ENCODE data around the gene KIAA0232.

Gene KIAA0232

GRCh38 chr4:6918338-6918737, 135.8 kb downstream of the KIAA0232 start:
- H3K9ac ChIP-seq (ENCODE audit: low read length in 2 of 2): no peak overlapping the region
- H3K4me1 ChIP-seq (ENCODE audit: control insufficient read depth, insufficient read depth, low read length): peaks cover 26% of the 10 kb centered on the region
- H3K36me3 ChIP-seq (ENCODE audit: control insufficient read depth in 2 of 2, insufficient read depth in 2 of 2, low read length in 2 of 2): no peaks in the 10 kb centered on the region
- no peaks in the 10 kb centered on the region for H3K9me3 ChIP-seq (ENCODE audit: control insufficient read depth in 2 of 2, low read length in 2 of 2)
- no peak overlapping the region for H3K4me3 ChIP-seq (ENCODE audit: low read length in 2 of 2)
- peak overlapping the region; percentile 49 for H3K27ac ChIP-seq (ENCODE audit: low read length)
- H3K27me3 ChIP-seq (ENCODE audit: control insufficient read depth in 1 of 2, insufficient read depth in 2 of 2, low read length in 2 of 2): no peaks in the 10 kb centered on the region

- Histone ChIP-seq H3K27me3 (ENCODE audit: control insufficient read depth in 1 of 2, insufficient read depth in 2 of 2, low read length in 2 of 2) (no peaks in the 10 kb centered on the region), H3K27ac (ENCODE audit: low read length) (peak overlapping the region; percentile 24), H3K4me1 (ENCODE audit: control insufficient read depth, insufficient read depth, low read length) (peaks cover 26% of the 10 kb centered on the region), H3K36me3 (ENCODE audit: control insufficient read depth in 2 of 2, insufficient read depth in 2 of 2, low read length in 2 of 2) (peaks cover 12 to 13% of the 10 kb centered on the region in 2 donors), H3K9ac (ENCODE audit: low read length in 2 of 2) (no peak overlapping the region), H3K9me3 (ENCODE audit: control insufficient read depth in 2 of 2, low read length in 2 of 2) (no peaks in the 10 kb centered on the region), H3K4me3 (ENCODE audit: low read length in 2 of 2) (no peak overlapping the region)
These were observed 137.6 kb downstream of the KIAA0232 start for GRCh38 chr4:6920171-6920570.

GRCh38 chr4:6923507-6923906, 141.0 kb downstream of the KIAA0232 start:
- no peak overlapping the region for H3K4me3 ChIP-seq (ENCODE audit: low read length in 2 of 2)
- no peak overlapping the region for H3K9ac ChIP-seq (ENCODE audit: low read length in 2 of 2)
- H3K36me3 ChIP-seq (ENCODE audit: control insufficient read depth in 2 of 2, insufficient read depth in 2 of 2, low read length in 2 of 2): peaks cover 16 to 19% of the 10 kb centered on the region in 2 donors
- H3K9me3 ChIP-seq (ENCODE audit: control insufficient read depth in 2 of 2, low read length in 2 of 2): no peaks in the 10 kb centered on the region
- H3K27me3 ChIP-seq (ENCODE audit: control insufficient read depth in 1 of 2, insufficient read depth in 2 of 2, low read length in 2 of 2): no peaks in the 10 kb centered on the region
- peaks cover 9% of the 10 kb centered on the region for H3K4me1 ChIP-seq (ENCODE audit: control insufficient read depth, insufficient read depth, low read length)
- H3K27ac ChIP-seq (ENCODE audit: low read length): no peak overlapping the region

GRCh38 chr4:6924361-6924779, 141.8 kb downstream of the KIAA0232 start:
- Histone ChIP-seq H3K4me1 (ENCODE audit: control insufficient read depth, insufficient read depth, low read length) (peaks cover 13% of the 10 kb centered on the region), H3K27ac (ENCODE audit: low read length) (no peak overlapping the region), H3K9me3 (ENCODE audit: control insufficient read depth in 2 of 2, low read length in 2 of 2) (no peaks in the 10 kb centered on the region), H3K4me3 (ENCODE audit: low read length in 2 of 2) (no peak overlapping the region), H3K27me3 (ENCODE audit: control insufficient read depth in 1 of 2, insufficient read depth in 2 of 2, low read length in 2 of 2) (no peaks in the 10 kb centered on the region), H3K36me3 (ENCODE audit: control insufficient read depth in 2 of 2, insufficient read depth in 2 of 2, low read length in 2 of 2) (peaks cover 16 to 19% of the 10 kb centered on the region in 2 donors), H3K9ac (ENCODE audit: low read length in 2 of 2) (no peak overlapping the region)

GRCh38 chr4:6925357-6925836, 142.9 kb downstream of the KIAA0232 start:
- H3K36me3 ChIP-seq (ENCODE audit: control insufficient read depth in 2 of 2, insufficient read depth in 2 of 2, low read length in 2 of 2): peaks cover 16 to 19% of the 10 kb centered on the region in 2 donors
- no peaks in the 10 kb centered on the region for H3K9me3 ChIP-seq (ENCODE audit: control insufficient read depth in 2 of 2, low read length in 2 of 2)
- H3K4me3 ChIP-seq (ENCODE audit: low read length in 2 of 2): no peak overlapping the region
- H3K27me3 ChIP-seq (ENCODE audit: control insufficient read depth in 1 of 2, insufficient read depth in 2 of 2, low read length in 2 of 2): no peaks in the 10 kb centered on the region
- peaks cover 12% of the 10 kb centered on the region for H3K4me1 ChIP-seq (ENCODE audit: control insufficient read depth, insufficient read depth, low read length)
- H3K27ac ChIP-seq (ENCODE audit: low read length): no peak overlapping the region
- no peak overlapping the region for H3K9ac ChIP-seq (ENCODE audit: low read length in 2 of 2)

- Histone ChIP-seq H3K27ac (ENCODE audit: low read length) (no peak overlapping the region), H3K9me3 (ENCODE audit: control insufficient read depth in 2 of 2, low read length in 2 of 2) (no peaks in the 10 kb centered on the region), H3K27me3 (ENCODE audit: control insufficient read depth in 1 of 2, insufficient read depth in 2 of 2, low read length in 2 of 2) (no peaks in the 10 kb centered on the region)
These were observed 143.6 kb downstream of the KIAA0232 start for GRCh38 chr4:6926081-6926480.

GRCh38 chr4:6926681-6927478, 144.4 kb downstream of the KIAA0232 start:
- no peaks in the 10 kb centered on the region for H3K27me3 ChIP-seq (ENCODE audit: control insufficient read depth in 1 of 2, insufficient read depth in 2 of 2, low read length in 2 of 2)

More at GRCh38 chr4:6926081-6926480, 143.6 kb downstream of the KIAA0232 start:
- peaks cover 16 to 19% of the 10 kb centered on the region in 2 donors for H3K36me3 ChIP-seq (ENCODE audit: control insufficient read depth in 2 of 2, insufficient read depth in 2 of 2, low read length in 2 of 2)
- no peak overlapping the region for H3K9ac ChIP-seq (ENCODE audit: low read length in 2 of 2)
- H3K4me1 ChIP-seq (ENCODE audit: control insufficient read depth, insufficient read depth, low read length): peaks cover 11% of the 10 kb centered on the region
- no peak overlapping the region for H3K4me3 ChIP-seq (ENCODE audit: low read length in 2 of 2)

GRCh38 chr4:6928081-6928480, 145.6 kb downstream of the KIAA0232 start:
- Histone ChIP-seq H3K36me3 (ENCODE audit: control insufficient read depth in 2 of 2, insufficient read depth in 2 of 2, low read length in 2 of 2) (peaks cover 16 to 19% of the 10 kb centered on the region in 2 donors), H3K27ac (ENCODE audit: low read length) (no peak overlapping the region), H3K9me3 (ENCODE audit: control insufficient read depth in 2 of 2, low read length in 2 of 2) (no peaks in the 10 kb centered on the region), H3K27me3 (ENCODE audit: control insufficient read depth in 1 of 2, insufficient read depth in 2 of 2, low read length in 2 of 2) (no peaks in the 10 kb centered on the region), H3K4me1 (ENCODE audit: control insufficient read depth, insufficient read depth, low read length) (peaks cover 13% of the 10 kb centered on the region), H3K9ac (ENCODE audit: low read length in 2 of 2) (no peak overlapping the region), H3K4me3 (ENCODE audit: low read length in 2 of 2) (no peak overlapping the region)

More at GRCh38 chr4:6926681-6927478, 144.4 kb downstream of the KIAA0232 start:
- no peak overlapping the region for H3K27ac ChIP-seq (ENCODE audit: low read length)
- H3K9me3 ChIP-seq (ENCODE audit: control insufficient read depth in 2 of 2, low read length in 2 of 2): no peaks in the 10 kb centered on the region
- no peak overlapping the region for H3K9ac ChIP-seq (ENCODE audit: low read length in 2 of 2)
- peaks cover 16 to 19% of the 10 kb centered on the region in 2 donors for H3K36me3 ChIP-seq (ENCODE audit: control insufficient read depth in 2 of 2, insufficient read depth in 2 of 2, low read length in 2 of 2)
- no peak overlapping the region for H3K4me3 ChIP-seq (ENCODE audit: low read length in 2 of 2)
- H3K4me1 ChIP-seq (ENCODE audit: control insufficient read depth, insufficient read depth, low read length): peaks cover 13% of the 10 kb centered on the region

- Histone ChIP-seq H3K27me3 (ENCODE audit: control insufficient read depth in 1 of 2, insufficient read depth in 2 of 2, low read length in 2 of 2) (no peaks in the 10 kb centered on the region), H3K4me3 (ENCODE audit: low read length in 2 of 2) (no peak overlapping the region), H3K27ac (ENCODE audit: low read length) (no peak overlapping the region), H3K9me3 (ENCODE audit: control insufficient read depth in 2 of 2, low read length in 2 of 2) (no peaks in the 10 kb centered on the region), H3K9ac (ENCODE audit: low read length in 2 of 2) (no peak overlapping the region), H3K36me3 (ENCODE audit: control insufficient read depth in 2 of 2, insufficient read depth in 2 of 2, low read length in 2 of 2) (peaks cover 6 to 10% of the 10 kb centered on the region in 2 donors), H3K4me1 (ENCODE audit: control insufficient read depth, insufficient read depth, low read length) (peaks cover 13% of the 10 kb centered on the region)
These were observed 146.8 kb downstream of the KIAA0232 start for GRCh38 chr4:6929339-6929811.

- H3K27ac ChIP-seq (ENCODE audit: low read length): no peak overlapping the region
- H3K4me3 ChIP-seq (ENCODE audit: low read length in 2 of 2): no peak overlapping the region
- peaks cover 13% of the 10 kb centered on the region for H3K4me1 ChIP-seq (ENCODE audit: control insufficient read depth, insufficient read depth, low read length)
- H3K36me3 ChIP-seq (ENCODE audit: control insufficient read depth in 2 of 2, insufficient read depth in 2 of 2, low read length in 2 of 2): peaks cover 4 to 6% of the 10 kb centered on the region in 2 donors
- no peaks in the 10 kb centered on the region for H3K9me3 ChIP-seq (ENCODE audit: control insufficient read depth in 2 of 2, low read length in 2 of 2)
- H3K9ac ChIP-seq (ENCODE audit: low read length in 2 of 2): no peak overlapping the region
- H3K27me3 ChIP-seq (ENCODE audit: control insufficient read depth in 1 of 2, insufficient read depth in 2 of 2, low read length in 2 of 2): no peaks in the 10 kb centered on the region
These were observed 147.4 kb downstream of the KIAA0232 start for GRCh38 chr4:6929812-6930464.
